ENCODE measurements around the gene SRPK3.

DNA sequence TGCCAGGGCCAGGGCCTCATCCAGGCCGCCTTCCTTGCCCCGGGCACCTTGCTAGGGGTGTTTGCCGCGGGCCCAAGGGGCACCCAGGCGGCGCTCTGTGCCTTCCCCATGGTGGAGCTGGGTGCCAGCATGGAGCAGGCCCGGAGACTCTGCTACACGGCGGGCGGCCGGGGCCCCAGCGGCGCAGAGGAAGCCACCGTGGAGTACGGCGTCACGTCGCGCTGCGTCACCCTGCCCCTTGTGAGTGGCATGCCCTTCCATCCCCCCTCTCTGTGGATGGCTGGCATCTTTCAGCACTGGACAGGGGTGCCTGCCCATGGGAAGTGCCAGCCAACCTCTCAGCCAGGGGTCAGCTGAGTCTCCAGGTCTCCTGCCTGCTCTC is 13.2 kb upstream of the SRPK3 start:
- no peak for TF ChIP-seq EZH2 (IDR thresholded peaks at IDR 0.05; ENCODE audit: borderline replicate concordance, insufficient read depth, low read depth, low read length, poor library complexity, severe bottlenecking)
- no peak for TF ChIP-seq CTCF (IDR thresholded peaks at IDR 0.05)

Data from B cell (primary cell).